Activated naive CD4-positive, alpha-beta T cell treated with anti-CD3 and anti-CD28 coated beads for 36 hours (primary cell): Measurements from ENCODE around the gene KCNH2. TPM values are rescaled to one million over a fixed set of nuclear protein-coding genes. Genes with fewer than 3 reads are reported as not detected.

Experiments
- CTCF ChIA-PET: fragments of 350-600 bp; sonication (Branson Sonifier 250); formaldehyde crosslinking; loops from one replicate; lab custom pipeline; 2021; ENCODE audit warnings: antibody characterized with exemption; lab: Charles Lee
- DNase-seq: peaks from one replicate; pipeline ENCODE4 v3.0.0-alpha.2; 2020
- H3K27ac Mint-ChIP-seq: one replicate; pipeline ENCODE4 v1.8.0; 2021; ENCODE audit warnings: mild to moderate bottlenecking, mixed read lengths
- H3K27me3 Mint-ChIP-seq: one replicate; pipeline ENCODE4 v1.8.0; 2021; ENCODE audit warnings: low read depth, mixed read lengths
- H3K36me3 Mint-ChIP-seq: one replicate; pipeline ENCODE4 v1.8.0; 2021; ENCODE audit warnings: low read depth, mixed read lengths
- H3K4me1 Mint-ChIP-seq: one replicate; pipeline ENCODE4 v1.8.0; 2021; ENCODE audit warnings: low read depth, mixed read lengths
- H3K4me3 Mint-ChIP-seq: one replicate; pipeline ENCODE4 v1.8.0; 2021; ENCODE audit warnings: mild to moderate bottlenecking, moderate library complexity, mixed read lengths
- H3K9me3 Mint-ChIP-seq: one replicate; pipeline ENCODE4 v1.8.0; 2021; ENCODE audit warnings: mixed read lengths
- intact Hi-C: fragments of 100-400 bp; cut with micrococcal nuclease; formaldehyde crosslinking; loops from one replicate; pipeline ENCODE4 v1.15.1; 2023
- total RNA-seq, 2 experiments: library from RNA; stranded (reverse); gene quantifications; one replicate each; pipeline ENCODE4 v1.2.3, GENCODE V29; 2021

KCNH2 gene
- total RNA-seq, 2 experiments from 2014 or later: 0.17 to 0.19 TPM

- peaks cover 27% of the 10 kb centered on the region for H3K4me1 Mint-ChIP-seq
- no peak overlapping the region for H3K27ac Mint-ChIP-seq
- DNase-seq: no peak
- CTCF ChIA-PET: interaction anchor here (0.8 to 1.4 kb wide), 2 partner anchors 8 to 10 kb away, joined by 4 to 8 read pairs; no protein-coding TSS in a partner anchor
- H3K27me3 Mint-ChIP-seq: peaks cover 41% of the 10 kb centered on the region
- H3K4me3 Mint-ChIP-seq: peak overlapping the region; percentile 68
- no peaks in the 10 kb centered on the region for H3K36me3 Mint-ChIP-seq
- H3K9me3 Mint-ChIP-seq: no peaks in the 10 kb centered on the region
- intact Hi-C loops: no loop called here
Measured at GRCh38 chr7:150977382-150978125, 567 bp downstream of the KCNH2 start.

- Mint-ChIP-seq H3K9me3 (no peaks in the 10 kb centered on the region), H3K27me3 (peaks cover 41% of the 10 kb centered on the region), H3K27ac (no peak overlapping the region), H3K36me3 (no peaks in the 10 kb centered on the region), H3K4me1 (peaks cover 27% of the 10 kb centered on the region), H3K4me3 (peak overlapping the region; percentile 68)
- CTCF ChIA-PET: interaction anchor here (0.8 to 4.2 kb wide), 4 partner anchors 7 to 12 kb away, joined by 4 to 29 read pairs (median 6); no protein-coding TSS in a partner anchor
- intact Hi-C loops: no loop called here
- DNase-seq: no peak
Measured at GRCh38 chr7:150976529-150977381, 1.4 kb downstream of the KCNH2 start.

GRCh38 chr7:150975536-150976319 lies 2.4 kb downstream of the KCNH2 start:
- H3K4me1 Mint-ChIP-seq: peaks cover 27% of the 10 kb centered on the region
- H3K9me3 Mint-ChIP-seq: no peaks in the 10 kb centered on the region

GRCh38 chr7:150974468-150975391 lies 3.4 kb downstream of the KCNH2 start:
- peaks cover 25% of the 10 kb centered on the region for H3K27me3 Mint-ChIP-seq
- H3K9me3 Mint-ChIP-seq: no peaks in the 10 kb centered on the region
- H3K27ac Mint-ChIP-seq: peak overlapping the region; percentile 36
- CTCF ChIA-PET: interaction anchor here (0.9 to 4.2 kb wide), 7 partner anchors 9 to 137 kb away, joined by 3 to 29 read pairs (median 5); no protein-coding TSS in a partner anchor
- peak overlapping the region; percentile 79 for H3K4me3 Mint-ChIP-seq
- peak; percentile 78 for DNase-seq
- intact Hi-C loops: loop anchor here (1.0 kb wide), 2 partner anchors 12 to 44 kb away; no protein-coding TSS in a partner anchor
- peaks cover 27% of the 10 kb centered on the region for H3K4me1 Mint-ChIP-seq
- no peaks in the 10 kb centered on the region for H3K36me3 Mint-ChIP-seq

More at GRCh38 chr7:150975536-150976319, 2.4 kb downstream of the KCNH2 start:
- H3K27me3 Mint-ChIP-seq: peaks cover 33% of the 10 kb centered on the region
- DNase-seq: no peak
- CTCF ChIA-PET: interaction anchor here (1.2 to 4.2 kb wide), 5 partner anchors 8 to 77 kb away, joined by 3 to 29 read pairs (median 5); no protein-coding TSS in a partner anchor
- no peak overlapping the region for H3K27ac Mint-ChIP-seq
- intact Hi-C loops: loop anchor here (1.0 kb wide), 1 partner anchor 11 kb away; no protein-coding TSS in a partner anchor
- H3K36me3 Mint-ChIP-seq: no peaks in the 10 kb centered on the region
- peak overlapping the region; percentile 67 for H3K4me3 Mint-ChIP-seq

GRCh38 chr7:150973571-150974451 lies 4.3 kb downstream of the KCNH2 start:
- Mint-ChIP-seq H3K4me1 (peaks cover 26% of the 10 kb centered on the region), H3K27ac (no peak overlapping the region), H3K27me3 (peaks cover 18% of the 10 kb centered on the region), H3K9me3 (no peaks in the 10 kb centered on the region), H3K36me3 (no peaks in the 10 kb centered on the region), H3K4me3 (peak overlapping the region; percentile 79)
- no peak for DNase-seq
- CTCF ChIA-PET: interaction anchor here (0.9 to 4.2 kb wide), 5 partner anchors 9 to 137 kb away, joined by 3 to 29 read pairs (median 5); no protein-coding TSS in a partner anchor
- intact Hi-C loops: loop anchor here (1.0 kb wide), 1 partner anchor 44 kb away; no protein-coding TSS in a partner anchor

GRCh38 chr7:150972741-150973140 lies 5.4 kb downstream of the KCNH2 start:
- CTCF ChIA-PET: interaction anchor here (4.2 kb wide), 1 partner anchor 11 kb away, joined by 29 read pairs; no protein-coding TSS in a partner anchor
- Mint-ChIP-seq H3K27ac (no peak overlapping the region), H3K36me3 (no peaks in the 10 kb centered on the region), H3K4me1 (peaks cover 25% of the 10 kb centered on the region), H3K4me3 (no peak overlapping the region), H3K9me3 (no peaks in the 10 kb centered on the region), H3K27me3 (peaks cover 14% of the 10 kb centered on the region)
- no peak for DNase-seq
- intact Hi-C loops: no loop called here

GRCh38 chr7:150972023-150972468 lies 6.1 kb downstream of the KCNH2 start:
- no peak overlapping the region for H3K4me3 Mint-ChIP-seq
- intact Hi-C loops: no loop called here
- CTCF ChIA-PET: interaction anchor here (4.2 kb wide), 1 partner anchor 12 kb away, joined by 29 read pairs; no protein-coding TSS in a partner anchor
- no peak for DNase-seq
- H3K4me1 Mint-ChIP-seq: peaks cover 19% of the 10 kb centered on the region
- H3K9me3 Mint-ChIP-seq: no peaks in the 10 kb centered on the region
- H3K27me3 Mint-ChIP-seq: peaks cover 9% of the 10 kb centered on the region
- H3K27ac Mint-ChIP-seq: no peak overlapping the region
- H3K36me3 Mint-ChIP-seq: no peaks in the 10 kb centered on the region

GRCh38 chr7:150971242-150972022 lies 6.7 kb downstream of the KCNH2 start:
- DNase-seq: no peak
- CTCF ChIA-PET: interaction anchor here (1.3 to 1.4 kb wide), 2 partner anchors 17 to 73 kb away, joined by 3 read pairs; no protein-coding TSS in a partner anchor
- Mint-ChIP-seq H3K36me3 (no peaks in the 10 kb centered on the region), H3K9me3 (no peaks in the 10 kb centered on the region), H3K4me3 (no peak overlapping the region), H3K27me3 (peaks cover 4% of the 10 kb centered on the region), H3K4me1 (peaks cover 15% of the 10 kb centered on the region), H3K27ac (no peak overlapping the region)
- intact Hi-C loops: no loop called here

- intact Hi-C loops: no loop called here
- H3K27ac Mint-ChIP-seq: no peak overlapping the region
- no peak for DNase-seq
- no peaks in the 10 kb centered on the region for H3K36me3 Mint-ChIP-seq
- no peaks in the 10 kb centered on the region for H3K9me3 Mint-ChIP-seq
- peaks cover 3% of the 10 kb centered on the region for H3K27me3 Mint-ChIP-seq
- CTCF ChIA-PET: interaction anchor here (1.3 to 2.0 kb wide), 3 partner anchors 10 to 72 kb away, joined by 3 to 5 read pairs (median 3); no protein-coding TSS in a partner anchor
- peaks cover 13% of the 10 kb centered on the region for H3K4me1 Mint-ChIP-seq
- no peak overlapping the region for H3K4me3 Mint-ChIP-seq
Measured at GRCh38 chr7:150970424-150970823, 7.7 kb downstream of the KCNH2 start.
